A549 treated with Mapracorat at 1 μM for 4 hours (cell line): ENCODE measurements around the gene GGA2. TPM values are rescaled to one million over a fixed set of nuclear protein-coding genes. Genes with fewer than 3 reads are reported as not detected.

ENCODE experiments used
- total RNA-seq: library from RNA; stranded (reverse); fragments of 200-300 nt; extraction: Qiagen RNA extraction; gene quantifications from 5 replicates; pipeline ENCODE4 v1.2.3, GENCODE V29; 2022

The GGA2 gene
- total RNA-seq = 25.3 to 30.5 TPM (median 29.1 TPM) in 5 replicates

DNA sequence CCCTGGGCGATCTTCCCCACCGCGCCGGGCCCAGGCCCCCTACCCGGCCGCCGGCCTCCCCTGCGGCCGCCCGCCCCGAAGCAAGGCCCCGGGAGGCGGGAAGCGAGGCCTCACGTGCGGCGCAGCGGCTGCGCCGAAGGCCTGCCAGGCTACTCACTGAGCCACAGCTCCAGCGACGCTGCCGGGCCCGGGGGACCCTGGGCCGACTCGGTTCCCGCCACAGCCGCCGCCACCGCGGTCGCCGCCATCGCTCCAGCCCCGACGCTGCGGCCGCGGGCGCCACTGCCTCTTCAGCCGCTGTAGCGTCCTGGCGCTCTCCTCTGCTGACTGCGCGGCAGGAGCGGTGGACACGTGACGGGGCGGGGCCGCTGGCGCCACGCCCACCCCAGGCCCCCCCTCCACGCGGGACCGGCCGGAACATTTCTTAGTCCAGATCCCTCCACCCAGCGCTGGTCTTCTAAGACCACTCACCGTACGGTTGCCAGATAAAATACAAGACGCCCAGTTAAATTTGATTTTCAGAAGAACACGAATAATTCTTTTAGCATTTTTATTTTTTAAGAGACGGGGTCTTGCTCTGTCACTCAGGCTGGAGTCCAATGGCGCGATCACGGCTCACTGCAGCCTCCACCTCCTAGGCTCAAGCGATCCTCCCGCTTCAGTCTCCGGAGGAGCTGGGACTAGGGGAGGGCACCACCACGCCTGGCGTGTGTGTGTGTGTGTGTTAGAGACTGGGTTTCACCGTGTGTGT lies at the start of gene GGA2:
GGA2 (minus strand) TSS at position 331 of the 751 bp plus-strand sequence; CDS start at position 248, 83 bp downstream.

DNA sequence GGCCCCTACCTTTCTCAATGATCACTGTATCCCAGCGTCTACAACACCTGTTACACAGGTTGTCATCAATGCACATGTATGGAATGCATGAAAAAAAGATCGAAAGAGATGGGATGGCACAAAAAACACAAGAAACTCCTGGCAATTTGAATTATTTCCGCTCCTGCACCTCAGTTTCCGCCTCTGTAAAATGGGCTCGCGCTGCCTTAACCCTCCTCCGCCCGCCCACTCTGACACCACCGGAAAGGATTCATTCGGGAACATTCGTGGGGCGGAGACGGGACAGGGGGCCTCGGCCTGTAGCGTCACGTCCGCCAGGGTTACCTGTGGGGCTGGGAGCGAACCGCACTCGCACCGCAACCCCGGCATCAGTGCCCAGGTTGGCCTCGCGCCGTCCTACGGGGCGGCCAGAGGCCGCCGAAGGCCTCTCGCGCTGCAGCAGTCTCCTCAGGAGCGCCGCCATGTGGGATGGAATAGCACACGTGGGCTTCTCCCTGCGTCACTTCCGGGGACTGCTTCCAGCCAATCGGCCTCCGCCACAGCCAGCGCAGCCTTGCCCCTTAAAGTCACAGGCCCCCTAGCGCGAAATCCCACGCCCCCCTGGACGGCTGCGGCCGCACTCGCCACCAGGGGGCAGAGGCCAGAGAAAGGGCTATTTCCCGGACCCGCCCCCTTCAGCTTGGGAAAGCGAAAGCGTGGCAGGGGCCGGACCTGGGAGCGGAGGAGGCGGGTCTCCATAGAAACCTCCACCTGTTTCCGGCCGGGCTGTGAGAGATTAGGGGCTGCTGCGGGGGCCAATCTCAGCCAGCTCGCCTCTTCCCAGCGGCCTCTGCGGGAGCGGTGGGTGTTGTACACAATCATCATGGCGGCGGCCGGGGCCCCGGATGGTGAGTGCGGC lies 46.8 kb upstream of the GGA2 start, which contains the start of the genes EARS2 and UBFD1:
EARS2 (minus strand) TSS at position 470 of the 898 bp plus-strand sequence; CDS start at position 463, 7 bp downstream.
UBFD1 (plus strand) TSS at position 847 of the 898 bp plus-strand sequence; CDS start at position 863, 16 bp downstream.

GRCh38 chr16:23452572-23453337 lies 57.5 kb downstream of the GGA2 start, which contains the start of gene COG7:
Gene COG7, minus strand, starts transcription at chr16:23453189. Its CDS starts 195 bp downstream, at chr16:23452994.

Other genes with a start within 250 kb of the GGA2 start
- gene SCNN1B, start 208.2 kb downstream of the GGA2 start, total RNA-seq = 0.40 to 1.3 TPM (median 0.55 TPM) in 5 replicates
- 16.3 to 18.7 TPM (median 16.5 TPM) in 5 replicates for gene COG7, start 57.3 kb downstream of the GGA2 start, total RNA-seq
- gene EARS2, start 46.9 kb upstream of the GGA2 start, total RNA-seq = 25.5 to 33.8 TPM (median 30.7 TPM) in 5 replicates
- 35.8 to 50.7 TPM (median 47.3 TPM) in 5 replicates for gene UBFD1, start 47.2 kb upstream of the GGA2 start, total RNA-seq
- gene NDUFAB1, start 85.8 kb upstream of the GGA2 start, total RNA-seq = 162 to 193 TPM (median 190 TPM) in 5 replicates
- gene PALB2, start 130.8 kb upstream of the GGA2 start, total RNA-seq = 10.1 to 12.4 TPM (median 11.7 TPM) in 5 replicates
- 62.7 to 75.1 TPM (median 72.2 TPM) in 5 replicates for gene DCTN5, start 131.0 kb upstream of the GGA2 start, total RNA-seq
- 153 to 166 TPM (median 160 TPM) in 5 replicates for gene PLK1, start 168.4 kb upstream of the GGA2 start, total RNA-seq
- not detected in 5 replicates for gene ERN2, start 202.7 kb upstream of the GGA2 start, total RNA-seq
- gene CHP2, start 244.5 kb upstream of the GGA2 start, total RNA-seq = 0.08 TPM in 1 of 5 replicates, not detected in the others